HepG2 (cell line): Measurements from ENCODE around the gene AHCYL2. TPM values are rescaled to one million over a fixed set of nuclear protein-coding genes. Genes with fewer than 3 reads are reported as not detected.

Experiments used
- CCAR2 ChIP-seq: fragments of 200-400 bp; formaldehyde crosslinking; optimal IDR thresholded peaks from 2 replicates; pipeline ENCODE3; 2018; ENCODE audit warnings: low read depth, mild to moderate bottlenecking, low read length, moderate library complexity
- CCDC6 ChIP-seq: sonication (generic); formaldehyde crosslinking; IDR thresholded peaks from 2 replicates; pipeline ENCODE4 v1.8.1; 2022; ENCODE audit warnings: mild to moderate bottlenecking, missing genetic modification reagents, moderate library complexity
- GABPA ChIP-seq, 2 experiments: IDR thresholded peaks; 2 replicates each; pipeline ENCODE4 v1.6.1; 2011 to 2016; ENCODE audit warnings: low read depth in 2 of 2, low read length in 1 of 2, missing biosample characterization in 1 of 2, missing genetic modification characterization in 1 of 2
- GTF2F1 ChIP-seq: fragments of 150-350 bp; IDR thresholded peaks from 2 replicates; pipeline ENCODE4 v1.6.1; 2014; ENCODE audit warnings: low read length
- HOXA3 ChIP-seq: sonication (generic); formaldehyde crosslinking; IDR thresholded peaks from 2 replicates; pipeline ENCODE4 v1.5.0; 2020; ENCODE audit warnings: missing genetic modification reagents
- HOXA5 ChIP-seq: sonication (generic); formaldehyde crosslinking; IDR thresholded peaks from 2 replicates; pipeline ENCODE4 v1.4.0; 2020; ENCODE audit warnings: missing genetic modification reagents
- KAT2B ChIP-seq: fragments of 150-350 bp; IDR thresholded peaks from 2 replicates; pipeline ENCODE4 v1.6.1; 2014; ENCODE audit warnings: low read depth, low read length, borderline replicate concordance
- KDM4B ChIP-seq: sonication (generic); formaldehyde crosslinking; IDR thresholded peaks from 2 replicates; pipeline ENCODE4 v1.4.0; 2020; ENCODE audit warnings: missing genetic modification reagents
- KLF6 ChIP-seq: IDR thresholded peaks from 2 replicates; pipeline ENCODE4 v1.8.0; 2016; ENCODE audit warnings: missing biosample characterization, missing genetic modification reagents
- MYNN ChIP-seq: sonication (generic); formaldehyde crosslinking; IDR thresholded peaks from 2 replicates; pipeline ENCODE4 v1.4.0; 2020; ENCODE audit warnings: mild to moderate bottlenecking, low read depth, missing genetic modification reagents
- NFE2 ChIP-seq: sonication (generic); formaldehyde crosslinking; IDR thresholded peaks from 2 replicates; pipeline ENCODE4 v1.4.0; 2020; ENCODE audit warnings: missing genetic modification reagents
- NFYB ChIP-seq: sonication (generic); formaldehyde crosslinking; IDR thresholded peaks from 2 replicates; pipeline ENCODE4 v1.4.0; 2020; ENCODE audit warnings: missing genetic modification reagents
- PCBP1 ChIP-seq: fragments of 200-400 bp; formaldehyde crosslinking; IDR thresholded peaks from 2 replicates; pipeline ENCODE4 v1.6.1; 2017; ENCODE audit warnings: mild to moderate bottlenecking, low read depth, low read length, borderline replicate concordance
- PTBP1 ChIP-seq: fragments of 200-400 bp; formaldehyde crosslinking; IDR thresholded peaks from 2 replicates; pipeline ENCODE4 v1.6.1; 2018; ENCODE audit warnings: low read length, low read depth; ENCODE audit not compliant: poor library complexity, severe bottlenecking
- STAG1 ChIP-seq: sonication (generic); formaldehyde crosslinking; IDR thresholded peaks from 2 replicates; pipeline ENCODE4 v1.4.0; 2020; ENCODE audit warnings: missing genetic modification reagents
- ZFP41 ChIP-seq: sonication (generic); formaldehyde crosslinking; IDR thresholded peaks from 2 replicates; pipeline ENCODE4 v1.4.0; 2020; ENCODE audit warnings: mild to moderate bottlenecking, missing genetic modification reagents, borderline replicate concordance
- ZNF350 ChIP-seq: sonication (generic); formaldehyde crosslinking; IDR thresholded peaks from 2 replicates; pipeline ENCODE4 v1.4.0; 2020; ENCODE audit warnings: mild to moderate bottlenecking, low read depth, missing genetic modification reagents, borderline replicate concordance
- ZNF432 ChIP-seq: sonication (generic); formaldehyde crosslinking; IDR thresholded peaks from 2 replicates; pipeline ENCODE4 v1.5.0; 2020; ENCODE audit warnings: missing genetic modification reagents, mild to moderate bottlenecking, borderline replicate concordance
- ZNF768 ChIP-seq: sonication (generic); formaldehyde crosslinking; IDR thresholded peaks from 2 replicates; pipeline ENCODE4 v1.4.0; 2020; ENCODE audit warnings: missing genetic modification reagents
- polyA plus RNA-seq, 8 experiments: library from polyadenylated mRNA; depleted of rRNA in 3 of 8; stranded (reverse) in 7 of 8; unstranded in 1 of 8; fragments of >200 nt; fragmentation: Illumina TruSeq in 4 of 8; extraction: Trizol in 4 of 8; gene quantifications; 2 replicates each; pipeline versions ENCODE4 v1.2.1 to v1.2.3, GENCODE V29; 2011 to 2016; ENCODE audit warnings: low read depth in 4 of 8, missing spikeins in 1 of 8, mixed read lengths in 1 of 8; ENCODE audit not compliant: insufficient read depth in 1 of 8
- total RNA-seq, 5 experiments: library from RNA; depleted of rRNA; stranded (reverse); fragments of >200 nt; fragmentation: Illumina TruSeq; extraction: Trizol; gene quantifications; 2 replicates each; pipeline ENCODE4 v1.2.3, GENCODE V29; 2016; ENCODE audit warnings: low read depth in 1 of 5
- TF ChIP-seq, protein P1 (sequence below): sonication (generic); formaldehyde crosslinking; conservative IDR thresholded peaks from 2 replicates; pipeline ENCODE4 v1.4.0; 2020; ENCODE audit warnings: missing genetic modification reagents
- TF ChIP-seq, protein P2 (sequence below): sonication (generic); formaldehyde crosslinking; IDR thresholded peaks from 2 replicates; pipeline ENCODE4 v1.8.1; 2022; ENCODE audit warnings: mild to moderate bottlenecking, missing genetic modification reagents
- TF ChIP-seq, protein P3 (sequence below): sonication (generic); formaldehyde crosslinking; IDR thresholded peaks from 2 replicates; pipeline ENCODE4 v1.4.0; 2020; ENCODE audit warnings: mild to moderate bottlenecking, missing genetic modification reagents
- TF ChIP-seq, protein P4 (sequence below): sonication (generic); formaldehyde crosslinking; IDR thresholded peaks from 2 replicates; pipeline ENCODE4 v1.5.0; 2020; ENCODE audit warnings: mild to moderate bottlenecking, low read depth, missing genetic modification reagents, borderline replicate concordance
- TF ChIP-seq, protein P5 (sequence below): sonication (generic); formaldehyde crosslinking; IDR thresholded peaks from 2 replicates; pipeline ENCODE4 v1.4.0; 2020; ENCODE audit warnings: missing genetic modification reagents

AHCYL2 gene
- total and polyA plus RNA-seq, 2 of the 13 experiments (the other 11 are each of a cell fraction or from before 2014, with no cell fraction given) = 9.5 to 14.7 TPM

DNA sequence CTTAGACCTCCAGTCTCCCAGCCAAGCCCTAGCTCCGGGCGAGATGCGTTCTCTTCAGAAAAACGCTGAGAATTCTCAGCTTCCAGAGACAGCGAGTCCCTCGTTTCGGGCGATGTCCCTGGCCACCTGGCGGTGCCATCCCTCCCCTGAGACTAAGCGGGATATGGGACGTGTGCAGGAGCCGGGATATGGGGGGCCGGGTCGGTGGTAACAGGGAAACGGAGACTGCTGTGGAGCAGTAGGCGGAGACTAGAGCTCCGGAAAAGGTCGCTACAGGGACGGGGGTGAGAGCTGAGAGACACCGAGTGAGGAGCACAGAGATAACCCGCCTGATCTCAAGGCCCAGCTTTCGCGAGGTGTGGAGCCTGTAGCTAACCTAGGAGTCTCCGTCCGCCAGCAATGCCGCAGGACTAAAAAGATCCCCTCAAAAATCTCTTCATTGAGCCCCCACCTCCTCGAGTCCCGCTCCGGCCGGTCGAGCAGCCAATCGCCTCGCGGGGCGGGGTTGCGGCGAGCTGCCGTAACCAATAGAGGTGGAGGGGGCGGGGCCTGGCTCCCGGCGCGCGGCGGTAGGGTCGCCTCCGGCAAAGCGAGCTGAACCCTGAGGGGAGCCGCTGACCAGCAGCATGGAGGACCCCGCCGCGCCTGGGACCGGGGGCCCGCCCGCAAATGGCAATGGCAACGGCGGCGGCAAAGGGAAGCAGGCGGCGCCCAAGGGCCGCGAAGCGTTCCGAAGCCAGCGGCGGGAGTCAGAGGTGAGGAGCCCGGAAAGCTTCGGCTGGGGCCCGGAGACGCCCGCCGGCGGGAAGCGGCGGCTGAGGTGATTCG is 209.2 kb downstream of the AHCYL2 start, which contains the start of gene STRIP2 (continued):
- TF ChIP-seq ZFP41 (CRISPR knock-in tag) (no peak), KLF6 (CRISPR knock-in tag) (peak; percentile 75; the same call in 1 of the 2 replicates), HOXA3 (CRISPR knock-in tag) (peak; percentile 28; the same call in 1 of the 2 replicates), STAG1 (0 out of 2 replicates have a peak, but pooled peaks have one; percentile 7), PCBP1 (no peak), ZNF350 (CRISPR knock-in tag) (peak; percentile 74; the same call in 1 of the 2 replicates), CCAR2 (no peak), PTBP1 (no peak), MYNN (CRISPR knock-in tag) (no peak), GTF2F1 (no peak), ZNF432 (no peak), ZNF768 (CRISPR knock-in tag) (peak; percentile 44; the same call in 1 of the 2 replicates), GABPA (IDR thresholded peaks at IDR 0.05; ENCODE audit: low read depth, low read length) (no peak), GABPA (CRISPR knock-in tag; IDR thresholded peaks at IDR 0.05; ENCODE audit: low read depth) (no peak), HOXA5 (CRISPR knock-in tag) (0 out of 2 replicates have a peak, but pooled peaks have one; percentile 21), NFE2 (CRISPR knock-in tag) (no peak), CCDC6 (CRISPR knock-in tag) (peak; percentile 46; the same call in 1 of the 2 replicates), NFYB (CRISPR knock-in tag) (peak; percentile 94), KAT2B (no peak), KDM4B (CRISPR knock-in tag) (no peak)
- TF ChIP-seq, protein P1, sequence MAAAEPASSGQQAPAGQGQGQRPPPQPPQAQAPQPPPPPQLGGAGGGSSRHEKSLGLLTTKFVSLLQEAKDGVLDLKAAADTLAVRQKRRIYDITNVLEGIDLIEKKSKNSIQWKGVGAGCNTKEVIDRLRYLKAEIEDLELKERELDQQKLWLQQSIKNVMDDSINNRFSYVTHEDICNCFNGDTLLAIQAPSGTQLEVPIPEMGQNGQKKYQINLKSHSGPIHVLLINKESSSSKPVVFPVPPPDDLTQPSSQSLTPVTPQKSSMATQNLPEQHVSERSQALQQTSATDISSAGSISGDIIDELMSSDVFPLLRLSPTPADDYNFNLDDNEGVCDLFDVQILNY = 0 out of 2 replicates have a peak, but pooled peaks have one; percentile 57
- TF ChIP-seq, protein P2, sequence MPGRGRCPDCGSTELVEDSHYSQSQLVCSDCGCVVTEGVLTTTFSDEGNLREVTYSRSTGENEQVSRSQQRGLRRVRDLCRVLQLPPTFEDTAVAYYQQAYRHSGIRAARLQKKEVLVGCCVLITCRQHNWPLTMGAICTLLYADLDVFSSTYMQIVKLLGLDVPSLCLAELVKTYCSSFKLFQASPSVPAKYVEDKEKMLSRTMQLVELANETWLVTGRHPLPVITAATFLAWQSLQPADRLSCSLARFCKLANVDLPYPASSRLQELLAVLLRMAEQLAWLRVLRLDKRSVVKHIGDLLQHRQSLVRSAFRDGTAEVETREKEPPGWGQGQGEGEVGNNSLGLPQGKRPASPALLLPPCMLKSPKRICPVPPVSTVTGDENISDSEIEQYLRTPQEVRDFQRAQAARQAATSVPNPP (CRISPR knock-in tag) = no peak
- TF ChIP-seq, protein P3, sequence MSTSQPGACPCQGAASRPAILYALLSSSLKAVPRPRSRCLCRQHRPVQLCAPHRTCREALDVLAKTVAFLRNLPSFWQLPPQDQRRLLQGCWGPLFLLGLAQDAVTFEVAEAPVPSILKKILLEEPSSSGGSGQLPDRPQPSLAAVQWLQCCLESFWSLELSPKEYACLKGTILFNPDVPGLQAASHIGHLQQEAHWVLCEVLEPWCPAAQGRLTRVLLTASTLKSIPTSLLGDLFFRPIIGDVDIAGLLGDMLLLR (CRISPR knock-in tag) = no peak
- TF ChIP-seq, protein P4, sequence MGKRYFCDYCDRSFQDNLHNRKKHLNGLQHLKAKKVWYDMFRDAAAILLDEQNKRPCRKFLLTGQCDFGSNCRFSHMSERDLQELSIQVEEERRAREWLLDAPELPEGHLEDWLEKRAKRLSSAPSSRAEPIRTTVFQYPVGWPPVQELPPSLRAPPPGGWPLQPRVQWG (CRISPR knock-in tag) = no peak
- TF ChIP-seq, protein P5, sequence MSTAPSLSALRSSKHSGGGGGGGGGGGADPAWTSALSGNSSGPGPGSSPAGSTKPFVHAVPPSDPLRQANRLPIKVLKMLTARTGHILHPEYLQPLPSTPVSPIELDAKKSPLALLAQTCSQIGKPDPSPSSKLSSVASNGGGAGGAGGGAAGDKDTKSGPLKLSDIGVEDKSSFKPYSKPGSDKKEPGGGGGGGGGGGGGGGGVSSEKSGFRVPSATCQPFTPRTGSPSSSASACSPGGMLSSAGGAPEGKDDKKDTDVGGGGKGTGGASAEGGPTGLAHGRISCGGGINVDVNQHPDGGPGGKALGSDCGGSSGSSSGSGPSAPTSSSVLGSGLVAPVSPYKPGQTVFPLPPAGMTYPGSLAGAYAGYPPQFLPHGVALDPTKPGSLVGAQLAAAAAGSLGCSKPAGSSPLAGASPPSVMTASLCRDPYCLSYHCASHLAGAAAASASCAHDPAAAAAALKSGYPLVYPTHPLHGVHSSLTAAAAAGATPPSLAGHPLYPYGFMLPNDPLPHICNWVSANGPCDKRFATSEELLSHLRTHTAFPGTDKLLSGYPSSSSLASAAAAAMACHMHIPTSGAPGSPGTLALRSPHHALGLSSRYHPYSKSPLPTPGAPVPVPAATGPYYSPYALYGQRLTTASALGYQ (CRISPR knock-in tag) = no peak
